ENCODE results near the gene VPS37C. TPM values are rescaled to one million over a fixed set of nuclear protein-coding genes. Genes with fewer than 3 reads are reported as not detected.
"Not testable (repeated sequence)": the region's sequence is repeated elsewhere in the genome, so short reads cannot be mapped to it uniquely, and the experiment has no call there.

VPS37C gene
- total and polyA plus RNA-seq, 2 donors from 2014 or later = 13.9 to 31.8 TPM

- DNase-seq (no peak), FAIRE-seq (no peak)
- H3K9ac ChIP-seq (ENCODE audit: low read length in 3 of 3) = no peak overlapping the region
- no peaks in the 10 kb centered on the region for H3K27me3 ChIP-seq (ENCODE audit: control insufficient read depth, insufficient read depth, low read length)
- TF ChIP-seq CTCF (IDR thresholded peaks at IDR 0.05; ENCODE audit: borderline replicate concordance, extremely low read depth, insufficient read depth) = no peak
- H3K27ac ChIP-seq (ENCODE audit: low read depth in 2 of 2, low read length in 2 of 2) = no peak overlapping the region
- no peaks in the 10 kb centered on the region for H3K4me1 ChIP-seq (ENCODE audit: control insufficient read depth in 2 of 3, insufficient read depth in 2 of 3, low read depth in 1 of 3, low read length in 3 of 3)
- no peaks in the 10 kb centered on the region for H3K36me3 ChIP-seq (ENCODE audit: control insufficient read depth in 2 of 3, insufficient read depth in 3 of 3, low read length in 3 of 3)
- intact Hi-C loops (cut with DNase I) = no loop called here
- no peaks in the 10 kb centered on the region for H3K9me3 ChIP-seq (ENCODE audit: control insufficient read depth in 2 of 3, insufficient read depth in 1 of 3, low read length in 3 of 3)
- H3K4me3 ChIP-seq (ENCODE audit: low read length in 3 of 3) = no peak overlapping the region
Observed at GRCh38 chr11:61186504-61186903, 25.3 kb upstream of the VPS37C start.

- Histone ChIP-seq H3K4me1 (ENCODE audit: control insufficient read depth in 2 of 3, insufficient read depth in 2 of 3, low read depth in 1 of 3, low read length in 3 of 3) (no peaks in the 10 kb centered on the region), H3K27me3 (ENCODE audit: control insufficient read depth, insufficient read depth, low read length) (no peaks in the 10 kb centered on the region), H3K36me3 (ENCODE audit: control insufficient read depth in 2 of 3, insufficient read depth in 3 of 3, low read length in 3 of 3) (no peaks in the 10 kb centered on the region), H3K9ac (ENCODE audit: low read length in 3 of 3) (no peak overlapping the region), H3K9me3 (ENCODE audit: control insufficient read depth in 2 of 3, insufficient read depth in 1 of 3, low read length in 3 of 3) (no peaks in the 10 kb centered on the region), H3K4me3 (ENCODE audit: low read length in 3 of 3) (no peak overlapping the region), H3K27ac (ENCODE audit: low read depth in 2 of 2, low read length in 2 of 2) (no peak overlapping the region)
- intact Hi-C loops (cut with DNase I) = no loop called here
- no peak for FAIRE-seq
- no peak for TF ChIP-seq CTCF (IDR thresholded peaks at IDR 0.05; ENCODE audit: borderline replicate concordance, extremely low read depth, insufficient read depth)
- no peak for DNase-seq
Observed at GRCh38 chr11:61183645-61184044, 22.4 kb upstream of the VPS37C start.

GRCh38 chr11:61181489-61181888 lies 20.3 kb upstream of the VPS37C start:
- Histone ChIP-seq H3K9ac (ENCODE audit: low read length in 3 of 3) (no peak overlapping the region), H3K36me3 (ENCODE audit: control insufficient read depth in 2 of 3, insufficient read depth in 3 of 3, low read length in 3 of 3) (no peaks in the 10 kb centered on the region), H3K4me3 (ENCODE audit: low read length in 3 of 3) (no peak overlapping the region), H3K27me3 (ENCODE audit: control insufficient read depth, insufficient read depth, low read length) (no peaks in the 10 kb centered on the region), H3K4me1 (ENCODE audit: control insufficient read depth in 2 of 3, insufficient read depth in 2 of 3, low read depth in 1 of 3, low read length in 3 of 3) (no peaks in the 10 kb centered on the region), H3K27ac (ENCODE audit: low read depth in 2 of 2, low read length in 2 of 2) (no peak overlapping the region), H3K9me3 (ENCODE audit: control insufficient read depth in 2 of 3, insufficient read depth in 1 of 3, low read length in 3 of 3) (no peaks in the 10 kb centered on the region)
- DNase-seq (no peak), FAIRE-seq (no peak)
- TF ChIP-seq CTCF (IDR thresholded peaks at IDR 0.05; ENCODE audit: borderline replicate concordance, extremely low read depth, insufficient read depth) = no peak
- intact Hi-C loops (cut with DNase I) = no loop called here

- FAIRE-seq; H3K36me3 ChIP-seq (ENCODE audit: control insufficient read depth in 2 of 3, insufficient read depth in 3 of 3, low read length in 3 of 3); H3K9ac ChIP-seq (ENCODE audit: low read length in 3 of 3); DNase-seq; intact Hi-C loops (cut with DNase I); H3K4me1 ChIP-seq (ENCODE audit: control insufficient read depth in 2 of 3, insufficient read depth in 2 of 3, low read depth in 1 of 3, low read length in 3 of 3); H3K9me3 ChIP-seq (ENCODE audit: control insufficient read depth in 2 of 3, insufficient read depth in 1 of 3, low read length in 3 of 3); H3K4me3 ChIP-seq (ENCODE audit: low read length in 3 of 3); H3K27ac ChIP-seq (ENCODE audit: low read depth in 2 of 2, low read length in 2 of 2); H3K27me3 ChIP-seq (ENCODE audit: control insufficient read depth, insufficient read depth, low read length): not testable (repeated sequence)
Observed at GRCh38 chr11:61180205-61180604, 19.0 kb upstream of the VPS37C start.

All from kidney (tissue), 14 donors.